Tibial artery (tissue), 4 donors: ENCODE results near the gene RBMS2.
"Not testable (repeated sequence)": the region's sequence is repeated elsewhere in the genome, so short reads cannot be mapped to it uniquely, and the experiment has no call there.

Source experiments
- DNase-seq, 2 donors: peaks; one replicate each; pipeline ENCODE4 v3.0.0-alpha.2; 2019
- H3K27ac ChIP-seq, 2 donors: fragments of 200-600 bp; sonication (generic) in 1 of 2; 1 replicate in 1 of 2; 2 replicates in 1 of 2; pipeline ENCODE4 v1.5.1; 2018 to 2019; ENCODE audit warnings: mild to moderate bottlenecking in 1 of 2
- H3K27me3 ChIP-seq, 2 donors: fragments of 200-600 bp; sonication (generic) in 1 of 2; one replicate each; pipeline versions ENCODE4 v1.5.1 to v1.6.0; 2016 to 2019
- H3K36me3 ChIP-seq, 3 donors: fragments of 200-600 bp; sonication (generic) in 2 of 3; one replicate each; pipeline ENCODE4 v1.5.1; 2016 to 2019; ENCODE audit warnings: mild to moderate bottlenecking in 2 of 3
- H3K4me1 ChIP-seq, 4 donors: fragments of 200-600 bp; sonication (generic) in 2 of 4; 1 replicate in 3 of 4; 2 replicates in 1 of 4; pipeline ENCODE4 v1.5.1; 2016 to 2019
- H3K4me3 ChIP-seq, 2 donors: fragments of 200-600 bp; sonication (generic) in 1 of 2; 1 replicate in 1 of 2; 2 replicates in 1 of 2; pipeline ENCODE4 v1.5.1; 2018 to 2019; ENCODE audit warnings: mild to moderate bottlenecking in 2 of 2
- H3K9me3 ChIP-seq, 3 donors: fragments of 200-600 bp; sonication (generic) in 1 of 3; one replicate each; pipeline ENCODE4 v1.5.1; 2016 to 2019
- intact Hi-C: fragments of 100-400 bp; cut with DNase I; formaldehyde crosslinking; loops from one replicate; pipeline ENCODE4 v1.15.0; 2023; ENCODE audit warnings: low total_unique reads
- TF ChIP-seq, protein P1 (sequence below), 2 experiments: fragments of 200-600 bp in 1 of 2; fragments of 450-650 bp in 1 of 2; IDR thresholded peaks; one replicate each; pipeline ENCODE4 v1.5.1; 2017 to 2019; ENCODE audit warnings: antibody characterized with exemption in 2 of 2, mild to moderate bottlenecking in 1 of 2, moderate library complexity in 1 of 2

RBMS2 gene

DNA sequence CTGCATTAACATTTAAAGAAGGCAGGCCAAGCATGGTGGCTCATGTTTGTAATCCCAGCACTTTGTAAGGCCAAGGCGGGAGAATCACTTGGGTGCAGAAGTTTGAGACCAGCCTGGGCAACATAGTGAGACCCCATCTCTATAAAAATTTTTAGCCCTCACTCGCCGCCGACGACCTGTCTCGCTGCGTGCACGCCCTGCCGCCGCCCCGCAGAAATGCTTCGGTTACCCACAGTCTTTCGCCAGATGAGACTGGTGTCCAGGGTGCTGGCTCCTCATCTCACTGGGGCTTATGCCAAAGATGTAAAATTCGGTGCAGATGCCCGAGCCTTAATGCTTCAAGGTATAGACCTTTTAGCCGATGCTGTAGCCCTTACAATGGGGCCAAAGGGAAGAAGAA lies 10.8 kb upstream of the RBMS2 start:
- TF ChIP-seq, protein P1, sequence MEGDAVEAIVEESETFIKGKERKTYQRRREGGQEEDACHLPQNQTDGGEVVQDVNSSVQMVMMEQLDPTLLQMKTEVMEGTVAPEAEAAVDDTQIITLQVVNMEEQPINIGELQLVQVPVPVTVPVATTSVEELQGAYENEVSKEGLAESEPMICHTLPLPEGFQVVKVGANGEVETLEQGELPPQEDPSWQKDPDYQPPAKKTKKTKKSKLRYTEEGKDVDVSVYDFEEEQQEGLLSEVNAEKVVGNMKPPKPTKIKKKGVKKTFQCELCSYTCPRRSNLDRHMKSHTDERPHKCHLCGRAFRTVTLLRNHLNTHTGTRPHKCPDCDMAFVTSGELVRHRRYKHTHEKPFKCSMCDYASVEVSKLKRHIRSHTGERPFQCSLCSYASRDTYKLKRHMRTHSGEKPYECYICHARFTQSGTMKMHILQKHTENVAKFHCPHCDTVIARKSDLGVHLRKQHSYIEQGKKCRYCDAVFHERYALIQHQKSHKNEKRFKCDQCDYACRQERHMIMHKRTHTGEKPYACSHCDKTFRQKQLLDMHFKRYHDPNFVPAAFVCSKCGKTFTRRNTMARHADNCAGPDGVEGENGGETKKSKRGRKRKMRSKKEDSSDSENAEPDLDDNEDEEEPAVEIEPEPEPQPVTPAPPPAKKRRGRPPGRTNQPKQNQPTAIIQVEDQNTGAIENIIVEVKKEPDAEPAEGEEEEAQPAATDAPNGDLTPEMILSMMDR (IDR thresholded peaks at IDR 0.05) = no peak
- intact Hi-C loops = loop anchor here (5.0 kb wide), 1 partner anchor 62 kb away; no protein-coding TSS in a partner anchor
- no peak overlapping the region for H3K4me3 ChIP-seq
- DNase-seq = no peak
- no peak overlapping the region for H3K27ac ChIP-seq
- H3K27me3 ChIP-seq = no peaks in the 10 kb centered on the region
- H3K4me1 ChIP-seq = peaks cover 0 to 4% (median 2%) of the 10 kb centered on the region in 4 donors
- H3K36me3 ChIP-seq = no peaks in the 10 kb centered on the region
- H3K9me3 ChIP-seq = no peaks in the 10 kb centered on the region

DNA sequence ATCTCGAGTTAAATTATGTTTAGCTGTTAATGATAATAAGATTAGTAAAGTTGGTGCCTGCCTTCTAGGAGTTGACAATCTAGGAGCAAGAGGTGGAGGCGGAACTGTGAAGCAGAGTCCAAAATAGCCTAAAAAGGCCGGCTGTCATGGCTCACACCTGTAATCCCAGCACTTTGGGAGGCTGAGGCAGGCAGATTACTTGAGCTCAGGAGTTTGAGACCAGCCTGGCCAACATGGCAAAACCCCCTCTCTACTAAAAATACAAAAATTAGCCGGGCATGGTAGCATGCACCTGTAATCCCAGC lies 7.7 kb upstream of the RBMS2 start:
- not testable (repeated sequence) for H3K9me3 ChIP-seq, H3K4me3 ChIP-seq, DNase-seq, H3K4me1 ChIP-seq, H3K36me3 ChIP-seq, H3K27me3 ChIP-seq, H3K27ac ChIP-seq
- intact Hi-C loops = loop anchor here (5.0 kb wide), 1 partner anchor 58 kb away; no protein-coding TSS in a partner anchor

DNA sequence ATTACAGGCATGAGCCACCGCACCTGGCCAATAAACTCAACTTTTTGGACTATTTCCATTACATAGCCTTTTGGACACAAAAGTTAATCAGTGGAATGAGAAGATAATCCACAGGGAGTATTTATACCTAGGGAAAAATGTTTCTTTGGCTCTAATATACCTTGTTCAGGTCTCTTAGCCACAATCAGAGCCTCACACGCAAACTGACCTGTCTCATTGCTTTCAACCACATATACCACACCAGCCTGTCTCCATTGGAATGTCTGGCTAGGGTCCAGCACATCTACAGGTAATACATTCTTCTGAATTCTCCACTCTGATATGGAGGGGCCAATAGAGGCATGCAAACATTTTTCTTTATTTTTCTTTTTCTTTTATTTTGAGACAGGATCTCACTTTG lies 3.8 kb upstream of the RBMS2 start:
- H3K27me3 ChIP-seq = no peaks in the 10 kb centered on the region
- no peaks in the 10 kb centered on the region for H3K9me3 ChIP-seq
- peaks cover 0 to 28% (median 11%) of the 10 kb centered on the region in 4 donors for H3K4me1 ChIP-seq
- intact Hi-C loops = no loop called here
- H3K4me3 ChIP-seq = no peak overlapping the region
- TF ChIP-seq, protein P1 (IDR thresholded peaks at IDR 0.05) = no peak
- H3K27ac ChIP-seq = no peak overlapping the region
- DNase-seq = no peak
- no peaks in the 10 kb centered on the region for H3K36me3 ChIP-seq

DNA sequence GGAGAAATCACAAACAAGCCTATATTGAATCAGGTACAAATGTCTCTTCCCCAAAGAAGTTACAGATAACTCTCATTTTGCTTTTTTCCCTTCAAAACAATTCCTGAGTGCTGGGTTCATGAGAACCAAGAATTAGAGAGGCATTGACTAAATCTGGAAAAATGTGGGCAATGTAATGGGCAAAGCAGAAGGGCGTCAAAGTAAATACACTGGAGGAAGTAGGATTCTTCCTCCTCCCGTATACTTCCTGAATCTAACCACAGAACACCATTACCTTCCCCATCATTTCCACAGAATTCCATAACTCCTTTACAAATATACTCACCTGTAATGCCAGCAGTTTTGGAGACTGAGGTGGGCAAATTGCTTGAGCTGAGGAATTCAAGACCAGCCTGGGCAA lies 3.0 kb upstream of the RBMS2 start:
- Histone ChIP-seq H3K4me3 (no peak overlapping the region), H3K27me3 (no peaks in the 10 kb centered on the region), H3K27ac (no peak overlapping the region), H3K4me1 (peaks cover 0 to 35% (median 15%) of the 10 kb centered on the region in 4 donors), H3K9me3 (no peaks in the 10 kb centered on the region), H3K36me3 (no peaks in the 10 kb centered on the region)
- DNase-seq = no peak
- TF ChIP-seq, protein P1 (IDR thresholded peaks at IDR 0.05) = no peak
- intact Hi-C loops = no loop called here

DNA sequence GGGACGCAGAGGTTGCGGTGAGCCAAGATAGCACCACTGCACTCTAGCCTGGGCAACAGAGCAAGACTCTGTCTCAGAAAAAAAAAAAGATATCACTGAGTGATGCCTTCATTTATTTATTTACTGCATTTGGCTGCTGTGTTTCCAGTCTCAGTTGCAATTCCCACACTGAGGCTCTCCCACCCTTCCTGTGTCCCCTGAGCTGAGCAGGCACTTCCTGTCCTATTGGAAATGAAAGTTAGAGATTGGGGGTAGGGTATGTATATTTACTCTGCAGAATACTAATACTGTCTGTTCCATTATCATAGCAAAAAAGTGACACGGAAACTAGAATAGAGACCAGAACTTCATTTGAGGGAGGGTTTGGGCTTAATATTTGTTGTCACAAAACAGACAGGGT lies 1.6 kb upstream of the RBMS2 start:
- peak overlapping the region; percentile 89 for H3K27ac ChIP-seq
- intact Hi-C loops = no loop called here
- H3K4me1 ChIP-seq = peaks cover 0 to 46% (median 24%) of the 10 kb centered on the region in 4 donors
- no peaks in the 10 kb centered on the region for H3K9me3 ChIP-seq
- H3K27me3 ChIP-seq = no peaks in the 10 kb centered on the region
- TF ChIP-seq, protein P1 (IDR thresholded peaks at IDR 0.05) = no peak
- no peaks in the 10 kb centered on the region for H3K36me3 ChIP-seq
- DNase-seq = no peak
- H3K4me3 ChIP-seq = peak overlapping the region; percentile 62 to 74

DNA sequence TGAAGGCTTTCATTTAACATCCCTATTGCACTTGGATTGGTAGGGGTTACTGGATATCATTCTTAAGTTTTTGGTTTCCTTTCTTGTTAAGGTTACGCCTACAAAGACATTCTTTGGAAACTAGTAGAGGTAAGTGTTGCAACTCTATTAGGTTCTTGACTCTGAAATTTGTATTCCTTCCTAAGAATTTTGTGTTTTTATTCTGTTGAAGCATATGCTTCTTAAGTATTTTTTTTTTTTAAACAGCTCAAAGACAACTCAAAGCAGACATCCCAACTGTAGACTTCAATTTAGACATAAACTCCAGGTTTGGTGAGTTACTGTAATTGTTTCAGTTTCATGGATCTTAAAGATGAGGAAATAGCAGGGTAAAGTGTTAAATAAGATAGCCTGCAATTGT lies 1.1 kb upstream of the RBMS2 start:
- intact Hi-C loops = no loop called here
- Histone ChIP-seq H3K9me3 (no peaks in the 10 kb centered on the region), H3K27me3 (no peaks in the 10 kb centered on the region), H3K4me1 (peaks cover 0 to 49% (median 27%) of the 10 kb centered on the region in 4 donors), H3K27ac (peak overlapping the region; percentile 89), H3K4me3 (peak overlapping the region; percentile 62 to 74), H3K36me3 (no peaks in the 10 kb centered on the region)
- no peak for DNase-seq
- TF ChIP-seq, protein P1 (IDR thresholded peaks at IDR 0.05) = no peak
